Brain pericyte (primary cell): ENCODE measurements around the gene INCA1.

Source experiments
- DNase-seq: peaks from one replicate; pipeline ENCODE4 v3.0.0-alpha.2; 2012; ENCODE audit warnings: low read depth, low spot score

Gene INCA1

GRCh38 chr17:4971826-4972225 lies 25.5 kb downstream of the INCA1 start:
- no peak for DNase-seq

- no peak for DNase-seq
Observed at GRCh38 chr17:4970273-4970672, 27.0 kb downstream of the INCA1 start.

- no peak for DNase-seq
Observed at GRCh38 chr17:4969551-4970173, 27.7 kb downstream of the INCA1 start.

GRCh38 chr17:4969047-4969550 lies 28.2 kb downstream of the INCA1 start:
- no peak for DNase-seq

- no peak for DNase-seq
Observed at GRCh38 chr17:4968486-4969046, 28.8 kb downstream of the INCA1 start.

GRCh38 chr17:4967539-4968485 lies 29.5 kb downstream of the INCA1 start, which contains the start of gene SPAG7:
TSS of gene SPAG7 (minus strand) at chr17:4967817. CDS start at chr17:4967804, 13 bp downstream.
- DNase-seq, result peak; percentile 98

- DNase-seq, result peak; percentile 100
Observed at GRCh38 chr17:4966844-4967538, 30.3 kb downstream of the INCA1 start.

GRCh38 chr17:4965311-4965986 lies 31.9 kb downstream of the INCA1 start:
- no peak for DNase-seq

GRCh38 chr17:4960279-4960922 lies 36.9 kb downstream of the INCA1 start:
- no peak for DNase-seq

GRCh38 chr17:4959261-4959965 lies 37.9 kb downstream of the INCA1 start:
- DNase-seq, result no peak

- no peak for DNase-seq
Observed at GRCh38 chr17:4958102-4958501, 39.2 kb downstream of the INCA1 start.

GRCh38 chr17:4956493-4957061 lies 40.7 kb downstream of the INCA1 start:
- DNase-seq, result no peak

- no peak for DNase-seq
Observed at GRCh38 chr17:4955091-4955490, 42.2 kb downstream of the INCA1 start.

- no peak for DNase-seq
Observed at GRCh38 chr17:4953451-4953961, 43.8 kb downstream of the INCA1 start.

- no peak for DNase-seq
Observed at GRCh38 chr17:4951486-4951885, 45.8 kb downstream of the INCA1 start.

- DNase-seq, result no peak
Observed at GRCh38 chr17:4950746-4951204, 46.5 kb downstream of the INCA1 start, which contains the start of gene ENO3. TSS of gene ENO3 (plus strand) at chr17:4951119. CDS start at chr17:4951830, 711 bp downstream.

GRCh38 chr17:4950075-4950745 lies 47.1 kb downstream of the INCA1 start:
- no peak for DNase-seq

GRCh38 chr17:4949321-4950074 lies 47.8 kb downstream of the INCA1 start:
- DNase-seq, result no peak
